A549 treated with GW870086 at 1 μM for 4 hours (cell line): ENCODE data around the gene SH2D2A. TPM values are rescaled to one million over a fixed set of nuclear protein-coding genes. Genes with fewer than 3 reads are reported as not detected.

ENCODE experiments used
- total RNA-seq: library from RNA; stranded (reverse); fragments of 200-300 nt; extraction: Qiagen RNA extraction; gene quantifications from 5 replicates; pipeline ENCODE4 v1.2.3, GENCODE V29; 2022; ENCODE audit warnings: low read depth

SH2D2A gene
- total RNA-seq = 2.6 to 3.9 TPM (median 3.2 TPM) in 5 replicates

DNA sequence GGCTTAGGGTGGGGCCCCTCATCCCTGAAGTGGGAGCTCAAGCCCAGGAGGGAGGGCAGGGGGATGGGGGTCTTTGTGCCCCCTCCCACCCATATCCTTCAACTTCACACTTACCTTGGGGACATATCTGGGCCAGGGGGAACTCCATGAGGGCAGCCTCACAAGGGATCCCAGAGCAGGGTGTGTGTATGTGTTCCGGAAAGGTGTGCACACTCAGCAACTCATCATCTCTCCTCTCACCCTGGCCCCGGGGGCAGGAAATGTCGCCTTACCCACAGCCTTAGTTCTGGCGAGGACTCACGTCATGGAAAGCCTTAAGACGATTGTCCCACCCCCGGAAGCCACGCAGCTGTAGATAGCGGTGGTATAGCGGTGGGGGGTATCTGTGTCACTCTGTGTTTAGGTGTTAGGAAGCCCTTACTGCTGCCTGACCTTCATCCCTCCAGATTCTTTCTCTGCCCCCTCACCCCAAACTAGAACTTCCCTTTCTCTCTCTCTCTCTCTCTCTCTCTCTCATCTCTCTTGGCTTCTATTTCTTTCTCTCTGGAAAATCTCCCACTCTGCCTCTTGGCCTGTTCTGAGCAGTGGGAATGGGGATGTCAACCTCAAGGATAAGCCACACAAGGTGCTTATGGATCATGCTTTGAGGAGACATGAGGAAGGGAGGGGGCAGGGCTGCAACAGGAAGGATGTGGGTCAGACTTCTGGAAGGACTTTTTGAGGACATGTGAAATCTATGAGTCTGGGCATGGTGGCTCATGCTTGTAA is at the start of gene SH2D2A:
TSS of gene SH2D2A (minus strand) at position 288 of the 768 bp plus-strand sequence. CDS start at position 148, 140 bp downstream.

DNA sequence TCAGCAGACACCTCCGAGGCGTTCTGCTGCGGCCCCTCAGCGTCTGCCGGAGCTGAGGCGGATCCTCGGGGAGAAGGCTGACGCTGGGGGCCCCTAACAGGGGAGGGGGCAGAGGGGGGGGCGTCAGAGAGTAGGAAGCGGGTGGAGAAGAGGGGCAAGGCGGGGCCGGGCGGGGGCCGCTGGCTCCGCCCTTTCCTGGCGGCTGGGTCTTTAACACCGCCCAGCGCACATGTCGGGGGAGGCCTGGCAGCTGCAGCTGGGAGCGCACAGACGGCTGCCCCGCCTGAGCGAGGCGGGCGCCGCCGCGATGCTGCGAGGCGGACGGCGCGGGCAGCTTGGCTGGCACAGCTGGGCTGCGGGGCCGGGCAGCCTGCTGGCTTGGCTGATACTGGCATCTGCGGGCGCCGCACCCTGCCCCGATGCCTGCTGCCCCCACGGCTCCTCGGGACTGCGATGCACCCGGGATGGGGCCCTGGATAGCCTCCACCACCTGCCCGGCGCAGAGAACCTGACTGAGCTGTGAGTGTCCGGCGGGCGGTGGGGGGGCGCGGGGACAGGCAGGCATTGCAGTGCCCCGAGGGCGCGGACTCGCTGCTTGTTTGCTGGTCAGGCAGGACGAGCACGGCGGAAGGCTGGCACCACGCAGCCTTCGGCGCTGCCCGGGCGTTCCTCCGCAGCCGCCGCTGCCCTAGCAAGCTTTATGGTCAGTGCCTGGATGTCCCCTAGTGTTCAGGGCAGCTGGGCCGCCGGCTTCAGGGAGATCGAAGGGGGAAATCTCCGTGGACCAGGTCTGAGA is 44.2 kb upstream of the SH2D2A start, which contains the start of gene NTRK1:
TSS of gene NTRK1 (plus strand) at position 238 of the 796 bp plus-strand sequence. CDS start at position 308, 70 bp downstream.

GRCh38 chr1:156858959-156859522 is 42.4 kb upstream of the SH2D2A start, which contains the start of gene INSRR:
Gene INSRR, minus strand, starts transcription at chr1:156859117. Its CDS starts 496 bp downstream, at chr1:156858621.

DNA sequence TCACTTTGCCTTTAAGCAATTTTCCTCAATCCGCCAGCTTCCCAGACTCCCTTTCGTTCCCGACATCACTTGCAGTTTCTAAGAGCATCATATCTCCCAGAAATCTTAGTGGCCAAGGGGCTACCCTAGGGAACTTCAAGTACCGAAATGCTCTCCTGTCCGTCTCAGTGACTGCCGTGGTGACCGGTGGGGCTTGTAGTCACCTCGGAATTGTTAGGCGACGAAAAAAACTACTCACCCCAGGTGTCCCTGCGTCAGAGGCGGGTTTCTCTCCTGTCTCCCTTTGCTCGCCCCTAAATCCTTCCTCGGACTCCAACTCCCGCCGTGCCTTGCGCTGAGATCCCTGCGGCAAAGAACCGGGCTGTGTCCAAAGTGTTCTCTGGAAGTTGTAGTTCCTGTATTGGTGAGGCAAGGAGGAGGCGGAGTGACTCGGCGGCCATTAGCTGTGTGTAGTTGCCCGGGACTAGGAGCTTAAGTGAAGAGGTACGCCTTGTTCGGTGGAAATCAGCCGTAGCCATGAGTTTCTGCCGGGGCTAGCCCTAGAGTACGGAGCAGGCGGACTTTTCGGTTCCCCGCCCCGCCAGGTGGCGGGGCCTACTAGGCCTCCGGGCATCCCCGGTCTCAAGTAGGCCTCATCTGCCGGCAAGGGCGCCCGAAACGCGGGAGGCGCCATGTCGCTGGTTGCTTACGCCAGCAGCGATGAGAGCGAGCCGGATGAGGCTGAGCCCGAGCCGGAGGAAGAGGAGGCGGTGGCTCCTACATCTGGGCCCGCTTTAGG is 49.4 kb downstream of the SH2D2A start, which contains the start of gene PRCC:
TSS of gene PRCC (plus strand) at position 435 of the 778 bp plus-strand sequence. CDS start at position 672, 237 bp downstream.

Other genes with a start within 250 kb of the SH2D2A start
- gene IQGAP3, start 244.3 kb downstream of the SH2D2A start, total RNA-seq = 12.2 to 18.5 TPM (median 15.3 TPM) in 5 replicates
- not detected in 5 replicates for gene TTC24, start 237.1 kb downstream of the SH2D2A start, total RNA-seq
- gene NAXE, start 225.1 kb downstream of the SH2D2A start, total RNA-seq = 147 to 176 TPM (median 165 TPM) in 5 replicates
- gene GPATCH4, start 215.4 kb downstream of the SH2D2A start, total RNA-seq = 64.4 to 88.6 TPM (median 68.1 TPM) in 5 replicates
- gene HAPLN2, start 197.4 kb downstream of the SH2D2A start, total RNA-seq = 0.21 to 0.23 TPM in 2 of 5 replicates, not detected in the others
- gene BCAN, start 174.7 kb downstream of the SH2D2A start, total RNA-seq = 0.16 to 0.21 TPM in 2 of 5 replicates, not detected in the others
- gene NES, start 139.4 kb downstream of the SH2D2A start, total RNA-seq = 1.1 to 1.4 TPM (median 1.2 TPM) in 5 replicates
- gene CRABP2, start 111.3 kb downstream of the SH2D2A start, total RNA-seq = 7.8 to 14.9 TPM (median 8.6 TPM) in 5 replicates
- gene METTL25B, start 88.4 kb downstream of the SH2D2A start, total RNA-seq = 22.0 to 25.7 TPM (median 23.5 TPM) in 5 replicates
- gene ISG20L2, start 88.1 kb downstream of the SH2D2A start, total RNA-seq = 35.0 to 47.3 TPM (median 43.7 TPM) in 5 replicates
- 175 to 202 TPM (median 193 TPM) in 5 replicates for gene MRPL24, start 75.8 kb downstream of the SH2D2A start, total RNA-seq
- gene HDGF, start 65.2 kb downstream of the SH2D2A start, total RNA-seq = 408 to 438 TPM (median 425 TPM) in 5 replicates
- gene PRCC, start 49.3 kb downstream of the SH2D2A start, total RNA-seq = 66.3 to 83.8 TPM (median 72.0 TPM) in 5 replicates
- gene INSRR, start 42.3 kb upstream of the SH2D2A start, total RNA-seq = not detected in 5 replicates
- 0.03 to 0.18 TPM (median 0.16 TPM) in 4 of 5 replicates, not detected in the other for gene NTRK1, start 44.0 kb upstream of the SH2D2A start, total RNA-seq
- gene PEAR1, start 76.9 kb upstream of the SH2D2A start, total RNA-seq = 5.7 to 7.5 TPM (median 6.1 TPM) in 5 replicates
- gene LRRC71, start 103.8 kb upstream of the SH2D2A start, total RNA-seq = 0.11 to 0.22 TPM (median 0.19 TPM) in 3 of 5 replicates, not detected in the others
- gene ARHGEF11, start 228.9 kb upstream of the SH2D2A start, total RNA-seq = 15.6 to 19.9 TPM (median 17.9 TPM) in 5 replicates